Stimulated activated naive B cell treated with anti-CD40 and anti-IgM and Interleukin-4, amounts not matched to agents 10 μg/mL and 1 μg/mL and 100 μg/mL, for 72 hours (primary cell): Measurements from ENCODE around the gene SFRP2.

Source experiments
- ATAC-seq, 2 donors: fragments of 150-1000 bp; cut with Tn5 transposase; replicated peaks; 2 replicates each; pipeline ENCODE4 v1.10.0; 2021; ENCODE audit warnings: moderate library complexity in 1 of 2
- DNase-seq: peaks from one replicate; pipeline ENCODE4 v3.0.0; 2021
- H3K27ac Mint-ChIP-seq: one replicate; pipeline ENCODE4 v1.8.0; 2022; ENCODE audit warnings: mild to moderate bottlenecking, mixed read lengths
- H3K27me3 Mint-ChIP-seq, 2 donors: one replicate each; pipeline ENCODE4 v1.8.0; 2022; ENCODE audit warnings: mixed read lengths in 2 of 2
- H3K36me3 Mint-ChIP-seq, 2 donors: one replicate each; pipeline ENCODE4 v1.8.0; 2022; ENCODE audit warnings: mixed read lengths in 2 of 2, mild to moderate bottlenecking in 1 of 2
- H3K4me1 Mint-ChIP-seq, 2 donors: one replicate each; pipeline ENCODE4 v1.8.0; 2022; ENCODE audit warnings: mixed read lengths in 2 of 2, mild to moderate bottlenecking in 1 of 2
- H3K4me3 Mint-ChIP-seq, 2 donors: one replicate each; pipeline ENCODE4 v1.8.0; 2022; ENCODE audit warnings: mild to moderate bottlenecking in 2 of 2, mixed read lengths in 2 of 2, moderate library complexity in 1 of 2
- H3K9me3 Mint-ChIP-seq, 2 donors: one replicate each; pipeline ENCODE4 v1.8.0; 2022; ENCODE audit warnings: mixed read lengths in 2 of 2, mild to moderate bottlenecking in 1 of 2

Gene SFRP2

DNA sequence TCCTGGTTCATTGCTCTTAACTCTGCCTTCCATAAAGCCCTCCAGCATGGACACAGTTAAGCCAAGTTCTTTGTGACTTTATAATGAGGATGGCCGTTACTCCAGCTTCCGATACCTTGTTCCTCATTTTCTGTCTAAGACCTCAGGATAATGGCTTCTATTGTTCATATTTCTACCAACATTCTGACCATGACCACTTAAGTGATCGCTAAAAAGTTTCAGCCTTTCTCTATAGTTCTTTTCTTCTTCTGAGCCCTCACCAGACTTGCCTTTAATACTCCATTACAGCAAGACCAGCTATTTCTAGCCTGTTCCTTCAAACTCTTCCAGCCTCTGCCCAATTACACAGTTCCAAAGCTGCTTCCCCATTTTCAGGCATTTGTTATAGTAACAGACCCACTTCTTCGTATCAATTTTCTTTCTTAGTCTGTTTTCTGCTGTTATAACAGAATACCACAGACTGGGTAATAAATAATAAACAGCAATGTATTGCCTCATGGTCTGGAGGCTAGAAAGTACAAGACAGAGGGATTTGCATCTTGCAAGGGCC, 41.4 kb downstream of the SFRP2 start:
- DNase-seq = no peak
- Mint-ChIP-seq H3K36me3 (no peaks in the 10 kb centered on the region), H3K27ac (no peak overlapping the region), H3K4me1 (no peaks in the 10 kb centered on the region), H3K4me3 (no peak overlapping the region), H3K27me3 (peaks cover 4 to 7% of the 10 kb centered on the region in 2 donors), H3K9me3 (no peaks in the 10 kb centered on the region)
- no peak for ATAC-seq

DNA sequence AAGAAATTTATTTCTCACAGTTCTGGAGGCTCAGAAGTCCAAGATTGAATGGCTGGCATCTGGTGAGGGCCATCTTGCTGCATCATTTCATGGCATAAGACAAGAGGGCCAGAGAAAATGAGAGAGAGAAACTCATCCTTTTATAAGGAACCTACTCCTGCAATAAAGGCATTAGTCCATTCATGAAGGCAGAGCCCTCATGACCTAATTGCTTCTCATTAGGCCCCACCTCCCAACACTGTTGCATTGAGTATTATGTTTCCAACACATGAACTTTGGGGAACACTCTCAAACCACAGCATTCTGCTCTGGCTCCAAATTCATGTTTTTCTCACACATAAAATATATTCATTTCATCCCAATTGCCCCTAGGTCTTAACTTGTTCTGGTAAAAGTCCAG, 43.2 kb downstream of the SFRP2 start:
- no peak for DNase-seq
- Mint-ChIP-seq H3K36me3 (peaks cover 2 to 4% of the 10 kb centered on the region in 2 donors), H3K27me3 (peaks cover 9 to 11% of the 10 kb centered on the region in 2 donors), H3K4me3 (no peak overlapping the region), H3K9me3 (peaks cover 6 to 7% of the 10 kb centered on the region in 2 donors), H3K27ac (no peak overlapping the region), H3K4me1 (no peaks in the 10 kb centered on the region)
- ATAC-seq = no peak

DNA sequence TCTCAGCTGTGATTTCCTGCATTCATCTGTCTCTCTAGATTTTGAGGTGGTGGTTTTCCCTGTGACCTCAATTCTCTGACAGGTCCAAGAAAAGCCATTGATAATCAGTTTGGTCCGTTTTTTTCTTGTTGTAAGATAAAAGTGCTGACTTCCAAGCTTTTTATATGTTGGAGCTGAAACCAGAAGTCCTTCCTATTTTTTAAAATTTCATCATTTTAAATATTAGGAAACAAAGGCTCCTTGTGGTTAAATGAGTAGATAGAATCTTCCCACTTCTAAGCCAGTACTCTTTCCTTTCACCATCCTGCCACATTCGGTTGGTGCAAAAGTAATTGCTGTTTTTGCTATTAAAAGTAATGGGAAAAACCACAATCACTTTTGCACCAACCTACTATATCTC, 47.3 kb downstream of the SFRP2 start:
- Mint-ChIP-seq H3K36me3 (peaks cover 4 to 6% of the 10 kb centered on the region in 2 donors), H3K27me3 (peaks cover 8 to 20% of the 10 kb centered on the region in 2 donors), H3K4me1 (no peaks in the 10 kb centered on the region), H3K9me3 (peaks cover 8 to 10% of the 10 kb centered on the region in 2 donors), H3K4me3 (no peak overlapping the region), H3K27ac (no peak overlapping the region)
- DNase-seq (no peak), ATAC-seq (no peak)

DNA sequence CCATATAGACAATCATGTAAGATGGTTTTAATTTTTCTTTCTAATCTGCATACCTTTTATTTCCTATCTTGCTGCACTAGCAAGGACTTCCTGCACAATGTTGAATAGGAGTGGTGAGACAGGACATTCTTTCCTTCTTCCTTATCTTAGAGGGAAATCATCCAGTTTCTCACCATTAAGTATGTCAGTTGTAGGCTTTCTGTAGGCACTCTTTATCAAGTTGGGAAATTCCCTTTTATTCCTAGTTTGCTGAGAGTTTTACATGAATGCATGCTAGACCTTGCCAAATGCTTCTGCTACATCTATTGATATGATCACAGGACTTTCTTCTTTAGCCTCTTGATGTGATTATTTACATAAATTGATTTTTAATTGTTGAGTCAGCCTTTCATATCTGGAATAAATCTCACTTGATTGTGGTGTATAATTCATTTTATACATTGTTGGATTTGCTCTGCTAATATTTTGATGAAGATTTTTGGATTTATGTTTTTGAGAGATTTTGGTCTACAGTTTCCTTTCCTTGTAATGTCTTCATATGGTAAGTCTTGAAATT, 52.9 kb downstream of the SFRP2 start:
- Mint-ChIP-seq H3K36me3 (peaks cover 4 to 6% of the 10 kb centered on the region in 2 donors), H3K27me3 (peaks cover 6 to 12% of the 10 kb centered on the region in 2 donors), H3K4me1 (peaks cover 10 to 12% of the 10 kb centered on the region in 2 donors), H3K9me3 (peaks cover 5 to 6% of the 10 kb centered on the region in 2 donors), H3K27ac (no peak overlapping the region), H3K4me3 (no peak overlapping the region)
- DNase-seq (no peak), ATAC-seq (no peak)

DNA sequence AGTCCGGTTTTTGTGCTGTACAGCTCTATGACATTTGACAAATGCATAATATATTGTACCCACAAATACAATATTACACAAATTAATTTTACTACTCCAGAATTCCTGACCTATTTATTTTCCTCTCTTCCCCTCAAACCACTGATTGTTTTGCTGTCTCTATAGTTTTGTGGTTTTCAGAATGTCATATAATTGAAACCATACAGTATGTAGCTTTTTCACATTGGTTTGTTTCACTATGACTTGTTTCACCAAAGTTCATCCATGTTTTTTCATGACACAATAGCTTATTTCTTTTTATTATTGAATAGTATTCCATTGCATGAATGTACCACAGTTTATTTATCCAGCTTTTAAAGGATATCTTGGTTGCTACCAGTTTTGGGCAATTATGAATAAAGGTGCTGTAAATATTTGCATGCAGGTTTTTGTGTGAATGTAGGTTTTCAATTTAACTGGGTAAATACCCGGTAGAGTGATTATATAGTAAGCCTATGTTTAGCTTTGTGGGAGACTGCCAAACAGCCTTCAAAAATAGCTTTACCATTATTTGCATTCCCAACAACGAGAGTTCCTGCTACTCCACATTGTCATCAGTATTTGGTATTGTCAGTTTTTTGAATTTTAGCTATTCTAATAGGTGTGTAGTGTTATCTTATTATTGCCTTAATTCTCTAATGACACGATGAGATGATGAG, 55.0 kb downstream of the SFRP2 start:
- no peak overlapping the region for H3K27ac Mint-ChIP-seq
- H3K36me3 Mint-ChIP-seq = no peaks in the 10 kb centered on the region
- no peaks in the 10 kb centered on the region for H3K27me3 Mint-ChIP-seq
- no peaks in the 10 kb centered on the region for H3K9me3 Mint-ChIP-seq
- ATAC-seq = peak; percentile 58 to 76
- DNase-seq = no peak
- no peak overlapping the region for H3K4me3 Mint-ChIP-seq
- peaks cover 17 to 26% of the 10 kb centered on the region in 2 donors for H3K4me1 Mint-ChIP-seq

DNA sequence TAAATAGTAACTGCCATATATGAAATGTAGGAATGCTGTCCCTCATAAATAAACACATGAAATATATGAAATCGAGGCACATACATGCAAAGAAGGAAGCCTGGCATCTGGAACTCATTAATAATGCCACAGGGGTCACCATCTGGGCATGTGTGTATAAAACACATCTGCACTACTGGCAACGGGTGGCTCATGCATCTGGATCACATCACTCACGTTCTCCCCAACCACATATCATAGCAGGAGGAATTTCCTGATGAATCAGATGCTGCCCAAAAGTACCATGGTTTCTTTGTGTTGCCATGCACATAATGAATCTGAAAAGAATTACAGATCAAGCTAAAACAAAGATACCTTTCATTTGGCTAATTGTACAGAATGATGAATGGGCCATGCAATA, 57.6 kb downstream of the SFRP2 start:
- no peaks in the 10 kb centered on the region for H3K36me3 Mint-ChIP-seq
- H3K9me3 Mint-ChIP-seq = no peaks in the 10 kb centered on the region
- H3K27me3 Mint-ChIP-seq = no peaks in the 10 kb centered on the region
- no peak for ATAC-seq
- H3K4me1 Mint-ChIP-seq = peaks cover 32 to 51% of the 10 kb centered on the region in 2 donors
- no peak for DNase-seq
- no peak overlapping the region for H3K27ac Mint-ChIP-seq
- no peak overlapping the region for H3K4me3 Mint-ChIP-seq
